ENCODE results near the gene PTPN23.

Gene PTPN23

GRCh38 chr3:47419083-47420043 lies 38.5 kb downstream of the PTPN23 start:
- DNase-seq (ENCODE audit: low read depth in 2 of 2), result no peak

- DNase-seq (ENCODE audit: low read depth in 2 of 2), result no peak
Measured at GRCh38 chr3:47420044-47420430, 39.2 kb downstream of the PTPN23 start.

GRCh38 chr3:47420511-47421484 lies 40.0 kb downstream of the PTPN23 start:
- DNase-seq (ENCODE audit: low read depth in 2 of 2), result peak; percentile 72 to 78

- no peak for DNase-seq (ENCODE audit: low read depth in 2 of 2)
Measured at GRCh38 chr3:47421741-47422649, 41.2 kb downstream of the PTPN23 start.

GRCh38 chr3:47422743-47423142 lies 41.9 kb downstream of the PTPN23 start:
- no peak for DNase-seq (ENCODE audit: low read depth in 2 of 2)

- no peak for DNase-seq (ENCODE audit: low read depth in 2 of 2)
Measured at GRCh38 chr3:47423548-47424145, 42.8 kb downstream of the PTPN23 start.

GRCh38 chr3:47424434-47425382 lies 43.9 kb downstream of the PTPN23 start:
- DNase-seq (ENCODE audit: low read depth in 2 of 2), result no peak

- DNase-seq (ENCODE audit: low read depth in 2 of 2), result no peak
Measured at GRCh38 chr3:47425383-47425778, 44.6 kb downstream of the PTPN23 start.

GRCh38 chr3:47425959-47426358 lies 45.1 kb downstream of the PTPN23 start:
- no peak for DNase-seq (ENCODE audit: low read depth in 2 of 2)

- no peak for DNase-seq (ENCODE audit: low read depth in 2 of 2)
Measured at GRCh38 chr3:47427866-47428265, 47.0 kb downstream of the PTPN23 start.

- DNase-seq (ENCODE audit: low read depth in 2 of 2), result no peak
Measured at GRCh38 chr3:47428662-47429061, 47.8 kb downstream of the PTPN23 start.

GRCh38 chr3:47429476-47430270 lies 48.9 kb downstream of the PTPN23 start:
- DNase-seq (ENCODE audit: low read depth in 2 of 2), result no peak

- DNase-seq (ENCODE audit: low read depth in 2 of 2), result no peak
Measured at GRCh38 chr3:47430606-47431005, 49.8 kb downstream of the PTPN23 start.

GRCh38 chr3:47431225-47431624 lies 50.4 kb downstream of the PTPN23 start:
- no peak for DNase-seq (ENCODE audit: low read depth in 2 of 2)

GRCh38 chr3:47432673-47433072 lies 51.9 kb downstream of the PTPN23 start:
- DNase-seq (ENCODE audit: low read depth in 2 of 2), result no peak

- no peak for DNase-seq (ENCODE audit: low read depth in 2 of 2)
Measured at GRCh38 chr3:47433796-47434195, 53.0 kb downstream of the PTPN23 start.

GRCh38 chr3:47434849-47435248 lies 54.0 kb downstream of the PTPN23 start:
- no peak for DNase-seq (ENCODE audit: low read depth in 2 of 2)

GRCh38 chr3:47436180-47436579 lies 55.4 kb downstream of the PTPN23 start:
- no peak for DNase-seq (ENCODE audit: low read depth in 2 of 2)

- DNase-seq (ENCODE audit: low read depth in 2 of 2), result no peak
Measured at GRCh38 chr3:47440131-47440530, 59.3 kb downstream of the PTPN23 start.

Measured in activated CD8-positive, alpha-beta memory T cell treated with anti-CD3 and anti-CD28 coated beads for 4 hours (primary cell).